Stimulated activated CD4-positive, alpha-beta T cell treated with anti-CD3 and anti-CD28 coated beads, Interleukin-4, amount 100 ng/mL, for 24 hours (primary cell): Measurements from ENCODE around the gene EGFLAM.

Experiments
- DNase-seq: peaks from one replicate; pipeline ENCODE4 v3.0.0-alpha.2; 2020

Gene EGFLAM

GRCh38 chr5:38267372-38267771 is 9.0 kb downstream of the EGFLAM start:
- no peak for DNase-seq

GRCh38 chr5:38273626-38274025 is 15.3 kb downstream of the EGFLAM start:
- DNase-seq = no peak

GRCh38 chr5:38274370-38274769 is 16.0 kb downstream of the EGFLAM start:
- DNase-seq = no peak

- no peak for DNase-seq
These were observed 26.0 kb downstream of the EGFLAM start for GRCh38 chr5:38284384-38284783.

- no peak for DNase-seq
These were observed 26.9 kb downstream of the EGFLAM start for GRCh38 chr5:38285226-38285625.

GRCh38 chr5:38286002-38286401 is 27.6 kb downstream of the EGFLAM start:
- DNase-seq = no peak

GRCh38 chr5:38287124-38287523 is 28.8 kb downstream of the EGFLAM start:
- no peak for DNase-seq

GRCh38 chr5:38289457-38289856 is 31.1 kb downstream of the EGFLAM start:
- no peak for DNase-seq

- no peak for DNase-seq
These were observed 31.8 kb downstream of the EGFLAM start for GRCh38 chr5:38290028-38290653.

GRCh38 chr5:38291355-38291754 is 33.0 kb downstream of the EGFLAM start:
- no peak for DNase-seq

- no peak for DNase-seq
These were observed 33.9 kb downstream of the EGFLAM start for GRCh38 chr5:38292228-38292627.

- DNase-seq = no peak
These were observed 37.4 kb downstream of the EGFLAM start for GRCh38 chr5:38295751-38296150.

- DNase-seq = no peak
These were observed 39.7 kb downstream of the EGFLAM start for GRCh38 chr5:38297830-38298608.

- no peak for DNase-seq
These were observed 41.2 kb downstream of the EGFLAM start for GRCh38 chr5:38299585-38299984.

GRCh38 chr5:38305148-38305547 is 46.8 kb downstream of the EGFLAM start:
- no peak for DNase-seq

GRCh38 chr5:38307845-38308244 is 49.5 kb downstream of the EGFLAM start:
- DNase-seq = no peak

GRCh38 chr5:38316544-38317224 is 58.3 kb downstream of the EGFLAM start:
- no peak for DNase-seq

- DNase-seq = no peak
These were observed 59.5 kb downstream of the EGFLAM start for GRCh38 chr5:38317868-38318267.

GRCh38 chr5:38319491-38319890 is 61.1 kb downstream of the EGFLAM start:
- no peak for DNase-seq

GRCh38 chr5:38321978-38322377 is 63.6 kb downstream of the EGFLAM start:
- DNase-seq = no peak

- DNase-seq = no peak
These were observed 65.4 kb downstream of the EGFLAM start for GRCh38 chr5:38323645-38324295.

GRCh38 chr5:38329132-38329715 is 70.9 kb downstream of the EGFLAM start:
- no peak for DNase-seq

GRCh38 chr5:38330207-38330606 is 71.8 kb downstream of the EGFLAM start:
- DNase-seq = no peak
